Peyer's patch (tissue), 4 donors: ENCODE results near the gene BNIP5. TPM values are rescaled to one million over a fixed set of nuclear protein-coding genes. Genes with fewer than 3 reads are reported as not detected.

ENCODE experiments used
- DNase-seq, 3 donors: peaks; one replicate each; pipeline ENCODE4 v3.0.0-alpha.2; 2017 to 2019
- H3K27ac ChIP-seq, 4 donors: fragments of 200-600 bp; sonication (generic); one replicate each; pipeline ENCODE4 v1.5.1; 2016 to 2019
- H3K27me3 ChIP-seq, 2 donors: fragments of 200-600 bp; sonication (generic); one replicate each; pipeline ENCODE4 v1.5.1; 2019
- H3K36me3 ChIP-seq, 3 donors: fragments of 200-600 bp; sonication (generic); one replicate each; pipeline ENCODE4 v1.5.1; 2016 to 2019
- H3K4me1 ChIP-seq, 4 donors: fragments of 200-600 bp; sonication (generic); one replicate each; pipeline ENCODE4 v1.5.1; 2016 to 2019
- H3K4me3 ChIP-seq, 4 donors: fragments of 200-600 bp; sonication (generic); 1 replicate in 3 of 4; 2 replicates in 1 of 4; pipeline ENCODE4 v1.5.1; 2016 to 2019; ENCODE audit warnings: mild to moderate bottlenecking in 1 of 4
- H3K9me3 ChIP-seq, 4 donors: fragments of 200-600 bp; sonication (generic); one replicate each; pipeline ENCODE4 v1.5.1; 2016 to 2019; ENCODE audit warnings: mild to moderate bottlenecking in 1 of 4
- POLR2A ChIP-seq, 2 donors: fragments of 450-650 bp; IDR thresholded peaks; one replicate each; pipeline ENCODE4 v1.5.1; 2017; ENCODE audit warnings: antibody characterized with exemption in 2 of 2, mild to moderate bottlenecking in 2 of 2, moderate library complexity in 2 of 2
- total RNA-seq, 4 donors: library from RNA; depleted of rRNA; stranded (reverse); fragments of >200 nt; gene quantifications; one replicate each; pipeline ENCODE4 v1.1.0, GENCODE V29; 2016
- TF ChIP-seq, protein P1 (sequence below), 6 experiments: fragments of 450-650 bp in 4 of 6; fragments of 200-600 bp in 2 of 6; sonication (generic) in 1 of 6; IDR thresholded peaks; one replicate each; pipeline ENCODE4 v1.5.1; 2017 to 2019; ENCODE audit warnings: antibody characterized with exemption in 6 of 6, mild to moderate bottlenecking in 3 of 6, moderate library complexity in 1 of 6

The BNIP5 gene
- total RNA-seq, 4 donors from 2014 or later = 9.1 to 35.4 (median 25.3) TPM

- H3K4me3 ChIP-seq = no peak overlapping the region
- H3K9me3 ChIP-seq = no peaks in the 10 kb centered on the region
- no peak for DNase-seq
- H3K27ac ChIP-seq = no peak overlapping the region
- H3K4me1 ChIP-seq = peaks cover 0 to 3% (median 0%) of the 10 kb centered on the region in 4 donors
- no peaks in the 10 kb centered on the region for H3K36me3 ChIP-seq
- TF ChIP-seq, protein P1, sequence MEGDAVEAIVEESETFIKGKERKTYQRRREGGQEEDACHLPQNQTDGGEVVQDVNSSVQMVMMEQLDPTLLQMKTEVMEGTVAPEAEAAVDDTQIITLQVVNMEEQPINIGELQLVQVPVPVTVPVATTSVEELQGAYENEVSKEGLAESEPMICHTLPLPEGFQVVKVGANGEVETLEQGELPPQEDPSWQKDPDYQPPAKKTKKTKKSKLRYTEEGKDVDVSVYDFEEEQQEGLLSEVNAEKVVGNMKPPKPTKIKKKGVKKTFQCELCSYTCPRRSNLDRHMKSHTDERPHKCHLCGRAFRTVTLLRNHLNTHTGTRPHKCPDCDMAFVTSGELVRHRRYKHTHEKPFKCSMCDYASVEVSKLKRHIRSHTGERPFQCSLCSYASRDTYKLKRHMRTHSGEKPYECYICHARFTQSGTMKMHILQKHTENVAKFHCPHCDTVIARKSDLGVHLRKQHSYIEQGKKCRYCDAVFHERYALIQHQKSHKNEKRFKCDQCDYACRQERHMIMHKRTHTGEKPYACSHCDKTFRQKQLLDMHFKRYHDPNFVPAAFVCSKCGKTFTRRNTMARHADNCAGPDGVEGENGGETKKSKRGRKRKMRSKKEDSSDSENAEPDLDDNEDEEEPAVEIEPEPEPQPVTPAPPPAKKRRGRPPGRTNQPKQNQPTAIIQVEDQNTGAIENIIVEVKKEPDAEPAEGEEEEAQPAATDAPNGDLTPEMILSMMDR (IDR thresholded peaks at IDR 0.05) = no peak
- TF ChIP-seq POLR2A (IDR thresholded peaks at IDR 0.05) = no peak
- no peaks in the 10 kb centered on the region for H3K27me3 ChIP-seq
These were observed 39.6 kb downstream of the BNIP5 start for GRCh38 chr6:36297051-36297450.

DNA sequence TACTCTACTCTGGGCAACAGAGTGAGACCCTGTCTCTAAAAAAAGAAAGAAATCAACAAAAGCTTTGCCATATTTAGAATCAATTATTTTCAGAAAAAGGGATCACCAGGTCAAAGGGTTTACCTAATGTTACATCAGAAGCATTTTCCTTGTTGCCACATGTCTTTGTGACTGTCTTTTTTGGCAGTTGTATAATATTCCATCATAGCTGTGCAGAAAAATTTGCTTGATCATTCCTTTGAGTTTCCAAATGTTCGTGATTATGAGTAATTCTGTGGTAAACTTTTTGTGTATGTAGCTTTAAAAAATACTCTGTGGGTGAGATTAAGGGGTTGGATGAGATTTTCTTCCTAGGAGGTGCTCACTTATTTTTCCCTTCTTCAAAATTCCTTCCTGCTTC, 40.4 kb downstream of the BNIP5 start:
- no peaks in the 10 kb centered on the region for H3K27me3 ChIP-seq
- DNase-seq = no peak
- H3K4me3 ChIP-seq = no peak overlapping the region
- H3K9me3 ChIP-seq = no peaks in the 10 kb centered on the region
- H3K4me1 ChIP-seq = peaks cover 0 to 9% (median 0%) of the 10 kb centered on the region in 4 donors
- no peak overlapping the region for H3K27ac ChIP-seq
- no peaks in the 10 kb centered on the region for H3K36me3 ChIP-seq
- TF ChIP-seq, protein P1 (IDR thresholded peaks at IDR 0.05) = no peak
- no peak for TF ChIP-seq POLR2A (IDR thresholded peaks at IDR 0.05)

GRCh38 chr6:36292170-36292569, 44.5 kb downstream of the BNIP5 start:
- peaks cover 0 to 9% (median 1%) of the 10 kb centered on the region in 4 donors for H3K4me1 ChIP-seq
- no peaks in the 10 kb centered on the region for H3K36me3 ChIP-seq
- no peak for DNase-seq
- TF ChIP-seq, protein P1 (IDR thresholded peaks at IDR 0.05) = no peak
- no peak for TF ChIP-seq POLR2A (IDR thresholded peaks at IDR 0.05)
- no peaks in the 10 kb centered on the region for H3K27me3 ChIP-seq
- no peaks in the 10 kb centered on the region for H3K9me3 ChIP-seq
- H3K27ac ChIP-seq = peak overlapping the region in 1 of 4 donors; percentile 89
- H3K4me3 ChIP-seq = no peak overlapping the region

DNA sequence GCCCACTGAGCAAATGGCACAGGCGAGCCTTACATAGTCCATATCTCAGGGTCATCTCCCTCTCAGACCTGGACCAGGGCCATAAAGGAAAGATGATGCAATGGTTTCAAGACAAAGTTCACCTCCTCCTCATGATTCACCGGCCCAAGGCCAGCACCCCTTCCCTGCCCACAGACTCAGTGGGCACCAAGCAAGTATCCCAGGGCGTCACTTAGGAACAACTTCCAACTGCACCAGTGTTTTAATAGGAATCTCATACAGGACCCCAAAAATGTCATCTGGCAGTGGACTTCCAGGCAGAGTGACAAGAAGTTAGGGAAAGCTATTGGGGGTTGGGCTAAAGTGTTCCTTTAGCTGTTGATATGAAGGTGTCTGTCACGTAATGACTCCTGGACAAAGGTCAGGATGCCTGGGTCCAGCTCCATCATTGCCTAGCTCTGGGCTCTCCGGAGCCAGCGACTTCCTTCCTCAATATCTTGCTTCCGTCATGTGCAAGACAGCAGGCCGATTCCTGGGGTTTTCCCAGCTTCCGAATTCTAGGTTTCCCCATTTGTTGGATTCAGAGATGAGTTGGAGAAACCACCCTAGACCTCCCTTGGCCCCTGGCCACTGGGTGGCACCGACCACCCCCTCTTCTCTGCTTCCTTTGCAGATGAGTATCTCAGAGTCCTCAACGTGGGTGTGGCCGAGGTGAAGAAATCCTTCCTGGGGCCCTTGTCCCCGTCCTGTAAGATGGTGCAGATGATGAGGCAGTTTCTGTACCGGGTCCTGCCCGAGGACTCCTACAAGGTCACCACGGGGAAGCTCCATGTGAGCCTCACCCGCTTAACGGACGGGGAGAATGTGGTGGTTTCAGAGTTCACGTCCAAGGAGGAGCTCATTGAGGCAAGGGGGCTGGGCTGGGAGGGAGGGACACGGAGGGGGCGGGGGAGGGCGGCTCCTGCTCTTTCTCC, 45.7 kb downstream of the BNIP5 start:
- peak in 2 of 3 donors; percentile 81 to 88 for DNase-seq
- H3K36me3 ChIP-seq = no peaks in the 10 kb centered on the region
- peaks cover 0 to 9% (median 1%) of the 10 kb centered on the region in 4 donors for H3K4me1 ChIP-seq
- H3K9me3 ChIP-seq = no peaks in the 10 kb centered on the region
- no peak overlapping the region for H3K4me3 ChIP-seq
- H3K27me3 ChIP-seq = no peaks in the 10 kb centered on the region
- TF ChIP-seq, protein P1 (IDR thresholded peaks at IDR 0.05) = no peak
- no peak for TF ChIP-seq POLR2A (IDR thresholded peaks at IDR 0.05)
- peak overlapping the region in 3 of 4 donors; percentile 59 to 89 (median 84) for H3K27ac ChIP-seq

GRCh38 chr6:36289281-36289878, 47.3 kb downstream of the BNIP5 start:
- H3K9me3 ChIP-seq = no peaks in the 10 kb centered on the region
- no peak for DNase-seq
- no peak for TF ChIP-seq POLR2A (IDR thresholded peaks at IDR 0.05)
- TF ChIP-seq, protein P1 (IDR thresholded peaks at IDR 0.05) = no peak
- peaks cover 0 to 9% (median 1%) of the 10 kb centered on the region in 4 donors for H3K4me1 ChIP-seq
- no peak overlapping the region for H3K27ac ChIP-seq
- H3K27me3 ChIP-seq = no peaks in the 10 kb centered on the region
- H3K4me3 ChIP-seq = no peak overlapping the region
- H3K36me3 ChIP-seq = no peaks in the 10 kb centered on the region
